CD4-positive, alpha-beta T cell treated with Interleukin-4 for 1 hour (primary cell): Measurements from ENCODE around the gene SLX4.
"Not testable (repeated sequence)": the region's sequence is repeated elsewhere in the genome, so short reads cannot be mapped to it uniquely, and the experiment has no call there.

Experiments
- DNase-seq, 2 donors: peaks; one replicate each; pipeline ENCODE4 v3.0.0-alpha.2; 2020 to 2022

The SLX4 gene

GRCh38 chr16:3641801-3642396, 30.5 kb upstream of the SLX4 start:
- no peak for DNase-seq

- no peak for DNase-seq
Observed at GRCh38 chr16:3640632-3641501, 29.5 kb upstream of the SLX4 start.

- DNase-seq, result no peak
Observed at GRCh38 chr16:3640207-3640606, 28.8 kb upstream of the SLX4 start.

- no peak for DNase-seq
Observed at GRCh38 chr16:3638916-3639644, 27.7 kb upstream of the SLX4 start.

GRCh38 chr16:3637371-3637923, 26.0 kb upstream of the SLX4 start:
- DNase-seq, result no peak

- peak in 1 of 2 donors; percentile 44 for DNase-seq
Observed at GRCh38 chr16:3625911-3626732, 14.7 kb upstream of the SLX4 start.

GRCh38 chr16:3625331-3625730, 13.9 kb upstream of the SLX4 start:
- DNase-seq, result no peak

- DNase-seq, result no peak
Observed at GRCh38 chr16:3623642-3624041, 12.2 kb upstream of the SLX4 start.

- peak in 1 of 2 donors; percentile 20 for DNase-seq
Observed at GRCh38 chr16:3618769-3619141, 7.3 kb upstream of the SLX4 start.

- no peak for DNase-seq
Observed at GRCh38 chr16:3612510-3613466, 1.4 kb upstream of the SLX4 start.

- no peak for DNase-seq
Observed at GRCh38 chr16:3610698-3611145, 684 bp downstream of the SLX4 start.

- DNase-seq, result no peak
Observed at GRCh38 chr16:3609895-3610697, 1.3 kb downstream of the SLX4 start.

- not testable (repeated sequence) for DNase-seq
Observed at GRCh38 chr16:3608976-3609375, 2.4 kb downstream of the SLX4 start.

GRCh38 chr16:3608069-3608468, 3.3 kb downstream of the SLX4 start:
- DNase-seq, result no peak

GRCh38 chr16:3607634-3608033, 3.8 kb downstream of the SLX4 start:
- DNase-seq, result no peak

- no peak for DNase-seq
Observed at GRCh38 chr16:3607161-3607560, 4.2 kb downstream of the SLX4 start.

GRCh38 chr16:3606441-3606840, 5.0 kb downstream of the SLX4 start:
- DNase-seq, result no peak

- no peak for DNase-seq
Observed at GRCh38 chr16:3602320-3602653, 9.1 kb downstream of the SLX4 start.

- DNase-seq, result no peak
Observed at GRCh38 chr16:3601614-3602319, 9.6 kb downstream of the SLX4 start.

- DNase-seq, result no peak
Observed at GRCh38 chr16:3599922-3600321, 11.5 kb downstream of the SLX4 start.
